ENCODE measurements around the gene NAP1L1. TPM values are rescaled to one million over a fixed set of nuclear protein-coding genes. Genes with fewer than 3 reads are reported as not detected.

NAP1L1 gene
- total RNA-seq, 4 donors from 2014 or later: 175 to 544 (median 399) TPM

DNA sequence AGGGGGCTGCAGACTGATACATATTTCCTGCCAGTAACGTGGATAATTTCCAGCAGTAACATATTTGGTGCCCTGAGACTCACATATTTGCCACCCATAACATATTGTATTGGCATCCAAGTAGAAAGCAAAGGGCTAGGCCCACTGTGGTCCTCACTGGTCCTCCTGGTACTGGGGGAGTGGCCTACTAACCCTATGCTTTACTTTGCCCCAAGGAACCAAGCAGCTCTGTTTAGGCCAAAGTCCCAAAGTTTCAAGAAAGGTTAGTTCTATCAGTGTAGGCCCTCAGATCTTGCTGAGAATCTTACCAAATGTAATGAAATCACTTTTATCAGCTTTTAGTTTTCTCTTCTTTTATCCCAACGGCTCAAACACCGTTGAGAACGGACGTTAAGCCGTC lies 35.4 kb upstream of the NAP1L1 start:
- no peak for TF ChIP-seq POLR2A (IDR thresholded peaks at IDR 0.05)
- TF ChIP-seq, protein P1, sequence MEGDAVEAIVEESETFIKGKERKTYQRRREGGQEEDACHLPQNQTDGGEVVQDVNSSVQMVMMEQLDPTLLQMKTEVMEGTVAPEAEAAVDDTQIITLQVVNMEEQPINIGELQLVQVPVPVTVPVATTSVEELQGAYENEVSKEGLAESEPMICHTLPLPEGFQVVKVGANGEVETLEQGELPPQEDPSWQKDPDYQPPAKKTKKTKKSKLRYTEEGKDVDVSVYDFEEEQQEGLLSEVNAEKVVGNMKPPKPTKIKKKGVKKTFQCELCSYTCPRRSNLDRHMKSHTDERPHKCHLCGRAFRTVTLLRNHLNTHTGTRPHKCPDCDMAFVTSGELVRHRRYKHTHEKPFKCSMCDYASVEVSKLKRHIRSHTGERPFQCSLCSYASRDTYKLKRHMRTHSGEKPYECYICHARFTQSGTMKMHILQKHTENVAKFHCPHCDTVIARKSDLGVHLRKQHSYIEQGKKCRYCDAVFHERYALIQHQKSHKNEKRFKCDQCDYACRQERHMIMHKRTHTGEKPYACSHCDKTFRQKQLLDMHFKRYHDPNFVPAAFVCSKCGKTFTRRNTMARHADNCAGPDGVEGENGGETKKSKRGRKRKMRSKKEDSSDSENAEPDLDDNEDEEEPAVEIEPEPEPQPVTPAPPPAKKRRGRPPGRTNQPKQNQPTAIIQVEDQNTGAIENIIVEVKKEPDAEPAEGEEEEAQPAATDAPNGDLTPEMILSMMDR (IDR thresholded peaks at IDR 0.05): no peak
- no peak overlapping the region for H3K27ac ChIP-seq
- H3K36me3 ChIP-seq: no peaks in the 10 kb centered on the region
- no peaks in the 10 kb centered on the region for H3K27me3 ChIP-seq
- no peak for DNase-seq
- no peaks in the 10 kb centered on the region for H3K4me1 ChIP-seq
- no peak overlapping the region for H3K4me3 ChIP-seq
- intact Hi-C loops (cut with DNase I; ENCODE audit: low total_unique reads): no loop called here
- H3K9me3 ChIP-seq: no peaks in the 10 kb centered on the region

DNA sequence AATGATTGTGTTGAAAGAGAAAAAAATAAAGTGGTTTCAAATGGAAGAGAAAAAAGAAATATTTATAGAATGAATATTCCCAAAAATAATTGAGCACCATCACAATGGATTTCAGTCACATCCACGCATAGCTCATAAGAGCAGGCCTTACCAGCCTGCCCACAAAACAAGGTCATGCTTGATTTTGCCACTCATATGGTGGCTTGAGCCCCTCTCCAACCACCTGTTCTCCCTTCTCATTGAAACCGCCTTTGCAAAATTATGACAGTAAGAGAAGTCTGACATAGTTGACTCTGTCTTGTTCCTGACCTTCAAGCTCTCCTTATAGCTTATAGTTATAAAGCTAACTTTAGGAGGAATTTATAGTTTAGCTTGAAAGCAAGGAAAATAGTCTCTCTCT lies 33.3 kb upstream of the NAP1L1 start:
- H3K27me3 ChIP-seq: no peaks in the 10 kb centered on the region
- DNase-seq: no peak
- no peaks in the 10 kb centered on the region for H3K4me1 ChIP-seq
- intact Hi-C loops (cut with DNase I; ENCODE audit: low total_unique reads): no loop called here
- no peak overlapping the region for H3K4me3 ChIP-seq
- no peaks in the 10 kb centered on the region for H3K36me3 ChIP-seq
- H3K9me3 ChIP-seq: no peaks in the 10 kb centered on the region
- TF ChIP-seq, protein P1 (IDR thresholded peaks at IDR 0.05): no peak
- TF ChIP-seq POLR2A (IDR thresholded peaks at IDR 0.05): no peak
- no peak overlapping the region for H3K27ac ChIP-seq

DNA sequence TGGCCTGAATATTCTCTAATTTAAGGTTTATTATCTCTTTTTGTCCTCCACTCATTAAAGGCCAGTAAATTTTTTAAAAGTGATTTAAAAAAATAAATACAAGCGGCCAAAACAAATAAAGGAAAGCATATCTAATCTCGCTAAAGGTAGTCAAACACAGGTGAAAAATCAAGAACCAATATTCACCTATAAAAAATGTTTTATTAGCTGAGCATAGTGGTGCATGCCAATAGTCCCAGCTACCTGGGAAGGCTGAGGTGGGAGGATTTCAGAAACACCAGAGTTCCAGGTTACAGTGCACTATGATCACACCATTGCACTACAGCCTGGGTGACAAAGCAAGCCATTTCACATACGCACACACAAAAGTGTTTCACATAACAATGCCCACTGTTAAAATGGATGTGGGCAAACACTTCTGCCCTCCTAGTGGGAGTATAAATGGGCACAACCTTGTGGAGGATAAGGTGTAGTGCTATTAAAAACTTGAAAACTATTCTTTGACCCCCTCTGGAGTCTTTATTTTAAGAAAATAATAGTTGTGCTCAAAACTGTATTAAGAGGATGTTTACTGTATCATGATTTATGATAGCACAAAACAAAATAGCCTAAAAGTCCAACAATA lies 32.7 kb upstream of the NAP1L1 start:
- intact Hi-C loops (cut with DNase I; ENCODE audit: low total_unique reads): no loop called here

DNA sequence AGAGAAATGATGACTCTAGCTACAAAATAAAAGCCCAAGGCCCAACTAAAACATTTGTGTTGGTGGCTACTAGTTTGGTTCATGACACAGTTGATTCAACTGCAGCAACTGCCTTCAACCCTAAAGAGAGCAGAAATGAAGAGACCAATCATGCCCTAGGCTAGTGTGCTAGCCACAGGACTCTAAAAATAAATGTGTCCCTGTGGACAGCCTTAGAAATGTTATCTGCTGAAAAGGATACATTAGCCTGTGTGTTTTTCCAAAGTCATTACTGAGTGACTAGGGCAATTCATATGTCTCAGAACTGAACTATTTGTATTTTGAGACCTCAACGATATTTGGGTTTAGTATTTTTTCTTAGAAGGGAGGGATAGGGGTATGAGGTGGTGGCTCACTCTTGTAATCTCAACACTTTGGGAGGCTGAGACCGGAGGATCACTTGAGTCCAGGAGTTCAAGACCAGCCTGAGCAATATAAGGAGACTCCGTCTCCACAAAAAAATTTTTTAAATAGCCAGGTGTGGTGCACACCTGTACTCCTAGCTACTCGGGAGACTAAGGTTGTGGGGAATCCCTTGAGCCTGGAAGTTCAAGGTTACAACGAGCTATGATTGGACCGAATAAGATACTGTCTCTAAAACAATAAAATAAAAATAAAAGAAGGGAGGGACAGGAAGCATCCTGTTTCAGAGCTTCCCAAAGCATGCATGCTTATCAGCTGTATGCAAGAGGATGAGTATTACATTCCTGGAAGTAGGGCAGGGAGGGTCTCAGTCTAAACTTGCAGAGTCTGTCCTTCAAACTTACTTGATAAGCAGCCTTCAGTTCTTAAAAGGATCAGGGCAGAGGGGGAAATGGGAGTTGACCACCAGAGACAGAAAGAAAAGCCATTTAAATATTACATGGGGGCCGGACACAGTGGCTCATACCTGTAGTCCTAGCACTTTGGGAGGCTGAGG lies 29.6 kb upstream of the NAP1L1 start:
- Histone ChIP-seq H3K4me1 (no peaks in the 10 kb centered on the region), H3K9me3 (no peaks in the 10 kb centered on the region), H3K27me3 (no peaks in the 10 kb centered on the region), H3K36me3 (no peaks in the 10 kb centered on the region), H3K27ac (no peak overlapping the region), H3K4me3 (no peak overlapping the region)
- TF ChIP-seq POLR2A (IDR thresholded peaks at IDR 0.05): no peak
- TF ChIP-seq, protein P1 (IDR thresholded peaks at IDR 0.05): no peak
- DNase-seq: no peak
- intact Hi-C loops (cut with DNase I; ENCODE audit: low total_unique reads): no loop called here

More for the DNA sequence above, 32.7 kb upstream of the NAP1L1 start:
- Histone ChIP-seq H3K36me3 (no peaks in the 10 kb centered on the region), H3K4me1 (no peaks in the 10 kb centered on the region), H3K27ac (no peak overlapping the region), H3K27me3 (no peaks in the 10 kb centered on the region), H3K4me3 (no peak overlapping the region), H3K9me3 (no peaks in the 10 kb centered on the region)
- no peak for TF ChIP-seq POLR2A (IDR thresholded peaks at IDR 0.05)
- no peak for DNase-seq

DNA sequence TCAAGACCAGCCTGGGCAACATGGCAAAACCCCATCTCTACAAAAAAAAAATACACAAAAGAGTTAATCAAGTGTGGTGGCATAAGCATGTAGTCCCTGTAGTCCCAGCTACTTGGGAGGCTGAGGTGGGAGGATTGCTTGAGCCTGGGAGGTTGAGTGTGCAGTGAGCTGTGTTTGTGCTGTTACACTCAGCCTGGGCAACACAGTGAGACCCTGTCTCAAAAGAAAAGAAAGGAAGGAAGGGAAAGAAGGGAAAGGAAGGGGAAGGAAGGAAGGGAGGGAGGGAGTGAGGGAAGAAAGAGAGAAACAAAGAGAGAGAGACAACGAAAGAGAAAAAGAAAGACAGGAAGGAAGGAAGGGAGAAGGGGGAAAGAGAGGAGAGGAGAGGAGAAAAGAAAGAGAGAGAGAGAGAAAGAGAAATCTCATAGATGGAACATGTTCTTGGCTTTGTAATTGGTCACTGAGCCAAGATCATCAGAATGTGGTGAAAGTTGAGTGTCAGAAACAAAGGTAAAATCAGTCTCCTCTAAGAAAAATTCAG lies 26.8 kb upstream of the NAP1L1 start:
- Histone ChIP-seq H3K27ac (no peak overlapping the region), H3K36me3 (no peaks in the 10 kb centered on the region), H3K4me1 (no peaks in the 10 kb centered on the region), H3K4me3 (no peak overlapping the region), H3K27me3 (no peaks in the 10 kb centered on the region), H3K9me3 (no peaks in the 10 kb centered on the region)
- intact Hi-C loops (cut with DNase I; ENCODE audit: low total_unique reads): no loop called here
- no peak for DNase-seq
- no peak for TF ChIP-seq POLR2A (IDR thresholded peaks at IDR 0.05)
- TF ChIP-seq, protein P1 (IDR thresholded peaks at IDR 0.05): no peak

All from uterus (tissue), 4 donors.